Ishikawa (cell line): ENCODE measurements around the gene DOCK8.

Source experiments
- CEBPB ChIP-seq: IDR thresholded peaks from 2 replicates; pipeline ENCODE4 v1.6.1; 2012
- CREB1 ChIP-seq: IDR thresholded peaks from 2 replicates; pipeline ENCODE4 v1.6.1; 2012; ENCODE audit warnings: low read depth
- EGR1 ChIP-seq: IDR thresholded peaks from 2 replicates; pipeline ENCODE4 v1.6.1; 2012
- EP300 ChIP-seq: IDR thresholded peaks from 2 replicates; pipeline ENCODE4 v1.6.1; 2012; ENCODE audit warnings: borderline replicate concordance
- FOXM1 ChIP-seq: IDR thresholded peaks from 2 replicates; pipeline ENCODE4 v1.6.1; 2012; ENCODE audit warnings: low read depth, borderline replicate concordance
- NFIC ChIP-seq: IDR thresholded peaks from 2 replicates; pipeline ENCODE4 v1.6.1; 2012
- RAD21 ChIP-seq: IDR thresholded peaks from 2 replicates; pipeline ENCODE4 v1.6.1; 2012; ENCODE audit warnings: low read depth
- TAF1 ChIP-seq: IDR thresholded peaks from 2 replicates; pipeline ENCODE4 v1.6.1; 2012; ENCODE audit warnings: low read depth, mild to moderate bottlenecking
- TCF12 ChIP-seq: IDR thresholded peaks from 2 replicates; pipeline ENCODE4 v1.6.1; 2012; ENCODE audit warnings: low read depth
- TEAD4 ChIP-seq: IDR thresholded peaks from 2 replicates; pipeline ENCODE4 v1.6.1; 2012
- YY1 ChIP-seq: IDR thresholded peaks from 2 replicates; pipeline ENCODE4 v1.6.1; 2012; ENCODE audit warnings: low read depth
- ZBTB7A ChIP-seq: IDR thresholded peaks from 2 replicates; pipeline ENCODE4 v1.6.1; 2012; ENCODE audit warnings: low read depth
- TF ChIP-seq, protein P1 (sequence below): IDR thresholded peaks from 2 replicates; pipeline ENCODE4 v1.6.1; 2012
- TF ChIP-seq, protein P2 (sequence below): IDR thresholded peaks from 2 replicates; pipeline ENCODE4 v1.6.1; 2012
- TF ChIP-seq, protein P3 (sequence below): IDR thresholded peaks from 2 replicates; pipeline ENCODE4 v1.6.1; 2012; ENCODE audit warnings: low read depth, mild to moderate bottlenecking

Gene DOCK8

DNA sequence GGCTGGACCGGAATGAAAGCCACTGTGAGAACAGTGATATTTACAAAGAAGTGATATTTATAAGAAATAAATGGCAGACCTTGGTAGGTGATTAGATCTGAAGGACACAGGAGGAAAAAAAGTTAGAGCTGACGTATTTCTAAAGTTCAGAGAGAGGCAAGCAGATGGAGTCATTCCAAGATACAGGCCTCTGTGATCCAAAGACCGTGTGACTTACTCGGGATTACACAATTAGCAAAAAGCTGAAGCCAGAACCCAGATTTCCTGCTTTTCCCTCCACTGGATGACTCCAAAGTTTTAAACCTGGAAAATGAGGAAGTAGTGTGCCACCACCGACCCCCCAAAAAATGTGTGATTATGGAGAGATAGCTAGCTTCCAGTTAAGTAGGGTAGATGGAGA is 3.1 kb upstream of the DOCK8 start:
- TF ChIP-seq EGR1 (no peak), ZBTB7A (no peak), TEAD4 (no peak), TAF1 (no peak), RAD21 (no peak), YY1 (no peak), TCF12 (no peak), FOXM1 (no peak), CREB1 (no peak), EP300 (no peak), CEBPB (no peak), NFIC (no peak)
- TF ChIP-seq, protein P1, sequence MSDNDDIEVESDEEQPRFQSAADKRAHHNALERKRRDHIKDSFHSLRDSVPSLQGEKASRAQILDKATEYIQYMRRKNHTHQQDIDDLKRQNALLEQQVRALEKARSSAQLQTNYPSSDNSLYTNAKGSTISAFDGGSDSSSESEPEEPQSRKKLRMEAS = no peak
- TF ChIP-seq, protein P2, sequence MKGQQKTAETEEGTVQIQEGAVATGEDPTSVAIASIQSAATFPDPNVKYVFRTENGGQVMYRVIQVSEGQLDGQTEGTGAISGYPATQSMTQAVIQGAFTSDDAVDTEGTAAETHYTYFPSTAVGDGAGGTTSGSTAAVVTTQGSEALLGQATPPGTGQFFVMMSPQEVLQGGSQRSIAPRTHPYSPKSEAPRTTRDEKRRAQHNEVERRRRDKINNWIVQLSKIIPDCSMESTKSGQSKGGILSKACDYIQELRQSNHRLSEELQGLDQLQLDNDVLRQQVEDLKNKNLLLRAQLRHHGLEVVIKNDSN = no peak
- TF ChIP-seq, protein P3, sequence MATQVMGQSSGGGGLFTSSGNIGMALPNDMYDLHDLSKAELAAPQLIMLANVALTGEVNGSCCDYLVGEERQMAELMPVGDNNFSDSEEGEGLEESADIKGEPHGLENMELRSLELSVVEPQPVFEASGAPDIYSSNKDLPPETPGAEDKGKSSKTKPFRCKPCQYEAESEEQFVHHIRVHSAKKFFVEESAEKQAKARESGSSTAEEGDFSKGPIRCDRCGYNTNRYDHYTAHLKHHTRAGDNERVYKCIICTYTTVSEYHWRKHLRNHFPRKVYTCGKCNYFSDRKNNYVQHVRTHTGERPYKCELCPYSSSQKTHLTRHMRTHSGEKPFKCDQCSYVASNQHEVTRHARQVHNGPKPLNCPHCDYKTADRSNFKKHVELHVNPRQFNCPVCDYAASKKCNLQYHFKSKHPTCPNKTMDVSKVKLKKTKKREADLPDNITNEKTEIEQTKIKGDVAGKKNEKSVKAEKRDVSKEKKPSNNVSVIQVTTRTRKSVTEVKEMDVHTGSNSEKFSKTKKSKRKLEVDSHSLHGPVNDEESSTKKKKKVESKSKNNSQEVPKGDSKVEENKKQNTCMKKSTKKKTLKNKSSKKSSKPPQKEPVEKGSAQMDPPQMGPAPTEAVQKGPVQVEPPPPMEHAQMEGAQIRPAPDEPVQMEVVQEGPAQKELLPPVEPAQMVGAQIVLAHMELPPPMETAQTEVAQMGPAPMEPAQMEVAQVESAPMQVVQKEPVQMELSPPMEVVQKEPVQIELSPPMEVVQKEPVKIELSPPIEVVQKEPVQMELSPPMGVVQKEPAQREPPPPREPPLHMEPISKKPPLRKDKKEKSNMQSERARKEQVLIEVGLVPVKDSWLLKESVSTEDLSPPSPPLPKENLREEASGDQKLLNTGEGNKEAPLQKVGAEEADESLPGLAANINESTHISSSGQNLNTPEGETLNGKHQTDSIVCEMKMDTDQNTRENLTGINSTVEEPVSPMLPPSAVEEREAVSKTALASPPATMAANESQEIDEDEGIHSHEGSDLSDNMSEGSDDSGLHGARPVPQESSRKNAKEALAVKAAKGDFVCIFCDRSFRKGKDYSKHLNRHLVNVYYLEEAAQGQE = no peak

DNA sequence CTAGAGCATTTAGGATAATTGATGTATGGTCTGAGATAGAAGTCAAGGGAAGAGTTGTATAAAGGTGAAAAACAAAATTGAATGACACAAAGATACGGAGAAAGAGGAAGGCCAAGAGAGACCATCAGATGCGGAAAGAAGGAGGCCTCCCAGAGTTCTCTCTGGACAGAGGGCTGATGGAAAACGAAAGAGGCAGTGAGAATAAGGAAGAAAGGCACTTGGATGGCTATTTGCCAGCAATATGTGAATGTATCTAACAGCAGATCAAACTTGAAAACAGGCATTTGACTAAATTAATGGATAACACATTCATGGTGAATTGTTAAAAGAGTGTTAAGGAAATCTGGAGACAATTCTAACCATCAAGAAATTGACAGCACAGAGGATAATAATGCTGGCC is 2.4 kb upstream of the DOCK8 start:
- TF ChIP-seq CEBPB = no peak
- TF ChIP-seq, protein P1 = no peak
- TF ChIP-seq TCF12 = no peak
- no peak for TF ChIP-seq NFIC
- TF ChIP-seq EP300 = no peak
- no peak for TF ChIP-seq EGR1
- no peak for TF ChIP-seq FOXM1
- TF ChIP-seq, protein P3 = no peak

DNA sequence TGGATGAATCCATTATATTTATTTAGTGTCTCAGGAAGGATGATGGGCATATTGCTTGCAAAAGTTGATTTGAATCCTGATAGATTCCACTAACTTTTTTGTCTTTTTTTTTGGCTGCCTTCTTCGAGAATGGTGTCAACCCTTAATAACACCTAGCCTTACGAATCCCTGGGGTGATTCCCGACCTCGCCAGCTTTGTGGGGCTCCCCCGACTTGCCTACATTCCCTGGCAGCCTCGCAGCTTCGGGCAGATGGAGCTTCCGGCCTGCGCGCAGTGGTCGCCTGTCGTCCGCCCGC is 366 bp upstream of the DOCK8 start:
- TF ChIP-seq TEAD4 (no peak), TCF12 (no peak), ZBTB7A (no peak)
- TF ChIP-seq, protein P1 = 0 out of 2 replicates have a peak, but pooled peaks have one; percentile 38

DNA sequence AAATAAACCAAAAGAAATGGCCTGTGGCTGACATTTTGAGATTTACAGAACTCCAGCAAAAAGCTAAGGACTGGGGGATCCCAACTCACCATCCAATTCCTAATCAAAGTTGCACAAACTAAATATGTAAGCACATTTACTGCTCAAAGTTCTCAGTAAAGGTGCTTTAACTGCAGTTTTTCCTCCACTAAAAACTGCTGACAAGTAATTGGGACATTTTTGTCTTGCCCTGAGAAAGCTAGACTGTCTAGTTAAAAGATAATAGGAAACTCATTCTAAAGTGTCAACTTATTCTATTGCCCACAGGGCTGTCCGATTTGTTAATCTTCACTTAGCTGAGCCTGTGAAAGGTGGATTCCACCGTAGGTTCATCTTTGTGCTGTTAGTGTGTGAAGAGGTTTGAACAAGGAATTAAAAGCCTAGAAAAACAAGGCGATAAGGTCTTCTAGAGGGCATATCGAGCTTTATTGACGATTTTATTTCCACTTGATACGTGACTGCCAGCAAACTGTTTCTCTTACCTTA is 1.0 kb downstream of the DOCK8 start:
- no peak for TF ChIP-seq TEAD4
- no peak for TF ChIP-seq FOXM1
- TF ChIP-seq YY1 = no peak
- no peak for TF ChIP-seq TCF12
- TF ChIP-seq EP300 = no peak

DNA sequence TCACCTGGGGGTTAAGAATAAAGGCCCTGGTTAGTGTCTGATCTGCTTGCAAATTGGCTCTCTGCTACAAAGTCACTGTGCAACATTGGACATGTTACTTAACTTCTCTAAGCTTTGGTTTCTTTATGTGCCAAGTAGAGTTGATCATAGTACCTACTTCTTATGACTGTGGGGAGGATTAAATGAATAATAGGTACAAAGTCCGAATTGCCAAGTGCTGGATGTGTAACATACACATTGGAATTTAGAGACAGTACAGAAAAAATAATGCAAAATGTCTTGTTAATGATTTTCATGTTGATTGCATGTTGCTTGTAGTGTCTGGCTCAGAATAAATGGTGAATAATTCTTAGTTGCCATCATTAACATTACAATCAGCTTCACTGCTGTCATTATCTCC is 2.2 kb downstream of the DOCK8 start:
- no peak for TF ChIP-seq YY1
- TF ChIP-seq TAF1 = no peak
- TF ChIP-seq, protein P2 = no peak
- TF ChIP-seq, protein P3 = no peak
- TF ChIP-seq CEBPB = no peak

DNA sequence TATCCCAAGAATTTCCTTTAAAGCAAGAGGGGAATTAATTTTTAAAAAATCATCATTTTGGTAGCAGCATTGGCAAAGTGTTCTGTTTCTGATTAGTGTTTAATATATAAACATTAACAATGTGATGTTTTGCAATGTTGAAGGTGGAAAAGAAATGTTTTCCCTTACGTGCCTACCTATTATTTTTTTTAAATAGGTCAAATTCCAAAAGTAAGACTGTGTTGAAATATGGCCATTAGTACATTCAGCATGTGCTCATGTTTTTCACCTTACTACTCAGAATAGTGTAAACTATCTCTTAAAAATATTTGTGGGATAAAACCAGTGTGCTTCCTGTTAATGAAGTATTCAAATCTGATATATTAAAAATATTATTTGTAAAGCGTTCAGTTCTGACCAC is 3.3 kb downstream of the DOCK8 start:
- no peak for TF ChIP-seq NFIC
- TF ChIP-seq TCF12 = no peak
